ENCODE data around the gene RRP9. TPM values are rescaled to one million over a fixed set of nuclear protein-coding genes. Genes with fewer than 3 reads are reported as not detected.
"Not testable (repeated sequence)": the region's sequence is repeated elsewhere in the genome, so short reads cannot be mapped to it uniquely, and the experiment has no call there.

The RRP9 gene
- total RNA-seq, 2 experiments from 2014 or later = 29.2 to 29.6 TPM

GRCh38 chr3:51904034-51904823 is 37.5 kb downstream of the RRP9 start:
- Mint-ChIP-seq H3K4me3 (no peak overlapping the region), H3K4me1 (ENCODE audit: low read depth) (no peaks in the 10 kb centered on the region), H3K27ac (no peak overlapping the region), H3K36me3 (ENCODE audit: low read depth) (no peaks in the 10 kb centered on the region), H3K27me3 (ENCODE audit: low read depth) (peaks cover 19% of the 10 kb centered on the region), H3K9me3 (ENCODE audit: insufficient read depth) (peaks cover 5% of the 10 kb centered on the region)
- DNase-seq (no peak), ATAC-seq (no peak)
- CTCF ChIA-PET = no interaction called here
- POLR2A ChIA-PET = no interaction called here

DNA sequence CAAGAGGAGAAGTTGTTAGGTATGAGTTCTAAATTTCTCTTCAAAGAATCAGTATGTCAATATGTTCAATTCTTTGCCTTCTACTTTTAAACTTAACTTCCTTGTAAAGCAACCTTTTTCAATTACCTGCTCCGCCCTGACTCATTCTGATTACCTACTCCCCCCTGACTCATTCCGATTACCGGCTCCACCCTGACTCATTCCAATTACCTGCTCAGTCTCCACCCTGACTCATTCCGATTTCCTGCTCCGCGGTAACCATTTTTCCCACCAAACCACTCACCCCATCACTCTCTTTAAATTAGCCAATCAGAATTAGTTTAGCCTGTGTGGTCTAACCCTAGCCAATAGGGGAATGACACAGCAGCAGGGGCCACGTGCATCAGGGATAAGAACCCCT is 39.3 kb downstream of the RRP9 start:
- CTCF ChIA-PET; ATAC-seq; POLR2A ChIA-PET; H3K4me1 Mint-ChIP-seq (ENCODE audit: low read depth); H3K36me3 Mint-ChIP-seq (ENCODE audit: low read depth); H3K4me3 Mint-ChIP-seq; DNase-seq; H3K9me3 Mint-ChIP-seq (ENCODE audit: insufficient read depth); H3K27ac Mint-ChIP-seq: not testable (repeated sequence)
- H3K27me3 Mint-ChIP-seq (ENCODE audit: low read depth) = peaks cover 29% of the 10 kb centered on the region

DNA sequence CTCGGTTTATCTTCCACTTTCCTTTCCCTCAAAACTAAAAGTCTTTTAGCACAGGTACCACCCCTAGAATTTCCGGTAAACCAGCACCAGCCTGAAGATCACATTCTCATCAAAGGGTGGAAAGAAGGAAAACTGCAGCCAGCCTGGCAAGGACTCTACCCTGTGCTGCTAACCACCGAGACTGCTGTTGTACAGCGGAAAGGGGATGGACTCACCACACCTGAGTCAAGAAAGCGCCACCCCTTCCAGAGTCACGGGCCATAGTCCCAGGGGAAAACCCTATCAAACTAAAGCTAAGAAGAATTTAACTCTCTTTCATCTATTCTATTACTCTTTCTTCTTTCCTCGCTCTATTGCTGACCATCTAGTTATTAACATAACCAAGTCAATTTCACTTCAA is 41.7 kb downstream of the RRP9 start:
- POLR2A ChIA-PET; CTCF ChIA-PET; DNase-seq; H3K4me1 Mint-ChIP-seq (ENCODE audit: low read depth); H3K4me3 Mint-ChIP-seq; ATAC-seq; H3K27ac Mint-ChIP-seq; H3K36me3 Mint-ChIP-seq (ENCODE audit: low read depth); H3K9me3 Mint-ChIP-seq (ENCODE audit: insufficient read depth): not testable (repeated sequence)
- peaks cover 34% of the 10 kb centered on the region for H3K27me3 Mint-ChIP-seq (ENCODE audit: low read depth)

- no peak for DNase-seq
- ATAC-seq = no peak
- Mint-ChIP-seq H3K4me3 (no peak overlapping the region), H3K4me1 (ENCODE audit: low read depth) (peaks cover under 1% of the 10 kb centered on the region), H3K27me3 (ENCODE audit: low read depth) (peaks cover 31% of the 10 kb centered on the region), H3K36me3 (ENCODE audit: low read depth) (no peaks in the 10 kb centered on the region), H3K9me3 (ENCODE audit: insufficient read depth) (no peaks in the 10 kb centered on the region), H3K27ac (no peak overlapping the region)
- CTCF ChIA-PET = no interaction called here
- POLR2A ChIA-PET = no interaction called here
Observed at GRCh38 chr3:51897391-51897790, 44.3 kb downstream of the RRP9 start.

GRCh38 chr3:51896607-51897305 is 44.9 kb downstream of the RRP9 start:
- POLR2A ChIA-PET = no interaction called here
- H3K4me3 Mint-ChIP-seq = no peak overlapping the region
- no peak for ATAC-seq
- H3K9me3 Mint-ChIP-seq (ENCODE audit: insufficient read depth) = no peaks in the 10 kb centered on the region
- H3K27ac Mint-ChIP-seq = no peak overlapping the region
- DNase-seq = no peak
- peaks cover 29% of the 10 kb centered on the region for H3K27me3 Mint-ChIP-seq (ENCODE audit: low read depth)
- CTCF ChIA-PET = interaction anchor here (0.7 kb wide), 1 partner anchor 27 kb away, joined by 3 read pairs; no protein-coding TSS in a partner anchor
- peaks cover 7% of the 10 kb centered on the region for H3K4me1 Mint-ChIP-seq (ENCODE audit: low read depth)
- H3K36me3 Mint-ChIP-seq (ENCODE audit: low read depth) = no peaks in the 10 kb centered on the region

- Mint-ChIP-seq H3K36me3 (ENCODE audit: low read depth) (no peaks in the 10 kb centered on the region), H3K4me1 (ENCODE audit: low read depth) (peaks cover 24% of the 10 kb centered on the region), H3K9me3 (ENCODE audit: insufficient read depth) (no peaks in the 10 kb centered on the region), H3K4me3 (no peak overlapping the region), H3K27me3 (ENCODE audit: low read depth) (peaks cover 24% of the 10 kb centered on the region), H3K27ac (no peak overlapping the region)
- no peak for ATAC-seq
- POLR2A ChIA-PET = no interaction called here
- CTCF ChIA-PET = no interaction called here
- no peak for DNase-seq
Observed at GRCh38 chr3:51894939-51895338, 46.8 kb downstream of the RRP9 start.

- ChIA-PET POLR2A (no interaction called here), CTCF (no interaction called here)
- Mint-ChIP-seq H3K4me3 (no peak overlapping the region), H3K27me3 (ENCODE audit: low read depth) (peaks cover 24% of the 10 kb centered on the region), H3K9me3 (ENCODE audit: insufficient read depth) (no peaks in the 10 kb centered on the region), H3K36me3 (ENCODE audit: low read depth) (no peaks in the 10 kb centered on the region), H3K27ac (no peak overlapping the region), H3K4me1 (ENCODE audit: low read depth) (peaks cover 26% of the 10 kb centered on the region)
- ATAC-seq (no peak), DNase-seq (no peak)
Observed at GRCh38 chr3:51894391-51894790, 47.3 kb downstream of the RRP9 start.

GRCh38 chr3:51891242-51892039 is 50.3 kb downstream of the RRP9 start:
- peaks cover 26% of the 10 kb centered on the region for H3K4me1 Mint-ChIP-seq (ENCODE audit: low read depth)
- CTCF ChIA-PET = no interaction called here
- ATAC-seq = no peak
- no peaks in the 10 kb centered on the region for H3K36me3 Mint-ChIP-seq (ENCODE audit: low read depth)
- POLR2A ChIA-PET = no interaction called here
- peaks cover 6% of the 10 kb centered on the region for H3K27me3 Mint-ChIP-seq (ENCODE audit: low read depth)
- no peaks in the 10 kb centered on the region for H3K9me3 Mint-ChIP-seq (ENCODE audit: insufficient read depth)
- no peak for DNase-seq
- peak overlapping the region; percentile 32 for H3K4me3 Mint-ChIP-seq
- peak overlapping the region; percentile 20 for H3K27ac Mint-ChIP-seq

DNA sequence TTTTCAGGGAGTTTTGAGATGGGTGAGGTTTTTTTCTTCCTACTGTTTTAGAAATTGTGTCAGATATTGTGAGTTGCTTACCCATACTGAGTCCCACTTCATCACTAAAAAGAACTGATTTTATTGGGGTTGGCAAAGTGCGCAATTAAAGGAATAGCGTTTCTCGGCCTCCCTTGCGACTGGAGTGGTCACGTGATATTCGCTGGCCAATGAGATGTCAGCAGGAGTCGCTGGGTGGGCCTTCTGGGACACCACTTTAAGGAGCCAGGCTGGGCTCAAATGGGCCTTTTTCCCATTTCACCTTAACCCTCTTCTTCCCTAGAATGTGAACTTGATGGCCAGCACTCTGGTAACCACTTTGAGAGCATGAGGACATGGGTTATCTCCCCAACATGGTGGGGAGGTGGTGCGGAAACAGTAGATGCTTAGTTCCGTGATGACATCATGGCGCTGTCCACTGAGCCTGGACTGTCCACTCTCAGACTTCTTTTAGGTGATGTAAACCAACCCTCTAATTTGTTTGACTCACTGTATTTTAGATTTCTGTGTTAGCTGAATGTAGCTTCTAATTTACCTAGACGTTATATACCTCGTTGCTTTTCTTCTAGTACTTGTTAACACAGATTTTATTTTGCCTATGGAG is 53.1 kb downstream of the RRP9 start:
- H3K27me3 Mint-ChIP-seq (ENCODE audit: low read depth) = peaks cover 13% of the 10 kb centered on the region
- POLR2A ChIA-PET = no interaction called here

GRCh38 chr3:51887620-51888019 is 54.1 kb downstream of the RRP9 start:
- ChIA-PET POLR2A (no interaction called here), CTCF (no interaction called here)
- ATAC-seq = no peak
- Mint-ChIP-seq H3K4me3 (no peak overlapping the region), H3K9me3 (ENCODE audit: insufficient read depth) (no peaks in the 10 kb centered on the region), H3K27me3 (ENCODE audit: low read depth) (peaks cover 16% of the 10 kb centered on the region), H3K27ac (no peak overlapping the region), H3K36me3 (ENCODE audit: low read depth) (no peaks in the 10 kb centered on the region), H3K4me1 (ENCODE audit: low read depth) (peaks cover 26% of the 10 kb centered on the region)
- no peak for DNase-seq

More for the DNA sequence above, 53.1 kb downstream of the RRP9 start:
- Mint-ChIP-seq H3K9me3 (ENCODE audit: insufficient read depth) (no peaks in the 10 kb centered on the region), H3K36me3 (ENCODE audit: low read depth) (no peaks in the 10 kb centered on the region), H3K4me1 (ENCODE audit: low read depth) (peaks cover 26% of the 10 kb centered on the region), H3K4me3 (no peak overlapping the region), H3K27ac (no peak overlapping the region)
- ATAC-seq (no peak), DNase-seq (no peak)
- CTCF ChIA-PET = no interaction called here

- peaks cover 23% of the 10 kb centered on the region for H3K27me3 Mint-ChIP-seq (ENCODE audit: low read depth)
- no peaks in the 10 kb centered on the region for H3K9me3 Mint-ChIP-seq (ENCODE audit: insufficient read depth)
- no peak overlapping the region for H3K27ac Mint-ChIP-seq
- DNase-seq (no peak), ATAC-seq (no peak)
- POLR2A ChIA-PET = no interaction called here
- no peaks in the 10 kb centered on the region for H3K36me3 Mint-ChIP-seq (ENCODE audit: low read depth)
- CTCF ChIA-PET = no interaction called here
- H3K4me1 Mint-ChIP-seq (ENCODE audit: low read depth) = peaks cover 16% of the 10 kb centered on the region
- no peak overlapping the region for H3K4me3 Mint-ChIP-seq
Observed at GRCh38 chr3:51886447-51886846, 55.3 kb downstream of the RRP9 start.

All from activated CD8-positive, alpha-beta T cell treated with anti-CD3 and anti-CD28 coated beads, Interleukin-2, amount 10 ng/mL, durations not matched to agents 7 days and 5 days (primary cell).